GM12878 (cell line): ENCODE data around the gene AURKAIP1. TPM values are rescaled to one million over a fixed set of nuclear protein-coding genes. Genes with fewer than 3 reads are reported as not detected.

ENCODE experiments used
- ATAC-seq: fragments of 200-7000 bp; cut with Tn5 transposase; 3 replicates; pipeline ENCODE4 v1.9.1; 2020; ENCODE audit warnings: mild to moderate bottlenecking, moderate library complexity
- BruUV-seq: library from RNA; stranded (reverse); fragments of 400-500 nt; replicated peaks from 2 replicates; lab custom pipeline; 2021; lab: Mats Ljungman, UMichigan
- CTCF ChIA-PET: fragments of 300-600 bp; sonication (Branson Sonifier 250); formaldehyde crosslinking; extraction: SDS; loops from one replicate; lab custom pipeline; 2021; ENCODE audit warnings: inconsistent platforms; lab: Yijun Ruan, JAX
- POLR2A ChIA-PET: fragments of 350-600 bp; formaldehyde crosslinking; extraction: SDS; loops from one replicate; lab custom pipeline; 2021; ENCODE audit warnings: inconsistent platforms; lab: Charles Lee
- RAD21 ChIA-PET: fragments of 300-600 bp; sonication (Branson Sonifier 250); formaldehyde crosslinking; loops from one replicate; lab custom pipeline; 2023; ENCODE audit warnings: antibody characterized with exemption; ENCODE audit not compliant: unreplicated experiment; lab: Charles Lee
- SMC1A ChIA-PET: fragments of 300-600 bp; sonication (Branson Sonifier 250); formaldehyde crosslinking; loops from one replicate; lab custom pipeline; 2023; ENCODE audit not compliant: unreplicated experiment, uncharacterized antibody; lab: Charles Lee
- DNase-seq: peaks from one replicate; pipeline ENCODE4 v3.0.0-alpha.2; 2011; ENCODE audit warnings: low read depth, low spot score
- FAIRE-seq: peaks from 3 replicates; lab custom pipeline; 2011; peaks lifted over from hg19 to GRCh38; lab: Jason Lieb, UNC
- H2AFZ ChIP-seq: 2 replicates; pipeline ENCODE4 v1.6.0; 2011; ENCODE audit warnings: low read depth, low read length, control low read depth; ENCODE audit not compliant: control insufficient read depth
- H3K27ac ChIP-seq: 2 replicates; pipeline ENCODE4 v1.5.1; 2011; ENCODE audit warnings: control low read depth; ENCODE audit not compliant: control insufficient read depth, insufficient read depth
- H3K27me3 ChIP-seq, 2 experiments: replicated peaks in 1 of 2; 2 replicates each; pipeline versions ENCODE4 v1.6.0 to v1.6.1; 2011; ENCODE audit warnings: low read length in 1 of 2; ENCODE audit not compliant: control insufficient read depth in 2 of 2, insufficient read depth in 2 of 2
- H3K36me3 ChIP-seq, 2 experiments: 2 replicates each; pipeline ENCODE4 v1.5.1; 2011; ENCODE audit warnings: low read length in 1 of 2; ENCODE audit not compliant: control insufficient read depth in 2 of 2, insufficient read depth in 2 of 2
- H3K4me1 ChIP-seq: 2 replicates; pipeline ENCODE4 v1.6.1; 2011; ENCODE audit warnings: mild to moderate bottlenecking, low read length, moderate library complexity, mixed read lengths; ENCODE audit not compliant: control insufficient read depth, insufficient read depth
- H3K4me2 ChIP-seq: 2 replicates; pipeline ENCODE4 v1.6.0; 2011; ENCODE audit warnings: control low read depth; ENCODE audit not compliant: control insufficient read depth, insufficient read depth
- H3K4me3 ChIP-seq: fragments of 200-600 bp; sonication (generic); 2 replicates; pipeline ENCODE4 v1.5.1; 2016
- H3K79me2 ChIP-seq: 2 replicates; pipeline ENCODE4 v1.6.0; 2011; ENCODE audit warnings: low read length; ENCODE audit not compliant: control insufficient read depth, insufficient read depth
- H3K9ac ChIP-seq: 2 replicates; pipeline ENCODE4 v1.8.0; 2011; ENCODE audit warnings: low read length, control low read depth, mixed read lengths; ENCODE audit not compliant: control insufficient read depth, insufficient read depth
- H3K9me3 ChIP-seq: replicated peaks from 3 replicates; pipeline ENCODE4 v1.5.1; 2011; ENCODE audit warnings: mild to moderate bottlenecking, low read length; ENCODE audit not compliant: control insufficient read depth, insufficient read depth
- H4K20me1 ChIP-seq: 2 replicates; pipeline ENCODE4 v1.6.0; 2011; ENCODE audit not compliant: control insufficient read depth, insufficient read depth
- ATF3 ChIP-seq: IDR thresholded peaks from 2 replicates; pipeline ENCODE4 v1.6.1; 2011; ENCODE audit warnings: low read depth, mild to moderate bottlenecking, low read length, moderate library complexity, borderline replicate concordance; ENCODE audit errors: extremely low read depth
- CBFB ChIP-seq: IDR thresholded peaks from 2 replicates; pipeline ENCODE4 v1.6.1; 2016; ENCODE audit warnings: antibody characterized with exemption, low read depth
- EED ChIP-seq: sonication (generic); IDR thresholded peaks from 2 replicates; pipeline ENCODE4 v1.6.1; 2016; ENCODE audit warnings: antibody characterized with exemption, low read depth
- IKZF2 ChIP-seq, 2 experiments: fragments of 450-650 bp; IDR thresholded peaks; 2 replicates each; pipeline ENCODE4 v1.6.1; 2017; ENCODE audit warnings: mild to moderate bottlenecking in 2 of 2, moderate library complexity in 2 of 2
- IRF3 ChIP-seq: fragments of 450-650 bp; IDR thresholded peaks from 2 replicates; pipeline ENCODE4 v1.6.1; 2014; ENCODE audit warnings: mild to moderate bottlenecking
- LARP7 ChIP-seq: fragments of 450-650 bp; IDR thresholded peaks from 2 replicates; pipeline ENCODE4 v1.6.1; 2017; ENCODE audit warnings: mild to moderate bottlenecking
- MLLT1 ChIP-seq: fragments of 450-650 bp; IDR thresholded peaks from 2 replicates; pipeline ENCODE4 v1.6.1; 2016; ENCODE audit warnings: mild to moderate bottlenecking
- NFIC ChIP-seq: IDR thresholded peaks from 2 replicates; pipeline ENCODE4 v1.6.1; 2012; ENCODE audit warnings: low read depth, mild to moderate bottlenecking, inconsistent platforms, low read length, moderate library complexity
- NFYB ChIP-seq: IDR thresholded peaks from 2 replicates; pipeline ENCODE4 v1.6.1; 2011; ENCODE audit warnings: low read depth, mild to moderate bottlenecking, low read length, improper control_type of control experiment, moderate library complexity; ENCODE audit not compliant: insufficient read depth
- NR2C2 ChIP-seq: IDR thresholded peaks from 2 replicates; pipeline ENCODE4 v1.6.1; 2011; ENCODE audit warnings: borderline replicate concordance, low read depth; ENCODE audit not compliant: control insufficient read depth, insufficient read length
- RELB ChIP-seq: fragments of 450-650 bp; IDR thresholded peaks from 2 replicates; pipeline ENCODE4 v1.6.1; 2017; ENCODE audit warnings: low read depth, mild to moderate bottlenecking, moderate library complexity
- ZNF687 ChIP-seq: fragments of 450-650 bp; IDR thresholded peaks from 2 replicates; pipeline ENCODE4 v1.6.1; 2017; ENCODE audit warnings: mild to moderate bottlenecking, moderate library complexity
- ZZZ3 ChIP-seq: IDR thresholded peaks from 2 replicates; pipeline ENCODE4 v1.6.1; 2011; ENCODE audit warnings: low read depth; ENCODE audit not compliant: control insufficient read depth, insufficient read length
- WGBS: methylation state at CpG from one replicate; pipeline ENCODE4 v1.1.6; 2016; ENCODE audit warnings: low lambda C conversion rate; ENCODE audit not compliant: insufficient replicate concordance, insufficient coverage; ENCODE audit errors: missing lambda C conversion rate; 5-methylcytosine and 5-hydroxymethylcytosine counted together
- in situ Hi-C: fragments of 300-500 bp; cut with MboI; formaldehyde crosslinking; loops from 9 replicates; pipeline ENCODE4 v1.14.3; 2018; ENCODE audit warnings: mixed read lengths
- intact Hi-C: fragments of 100-400 bp; cut with micrococcal nuclease; formaldehyde crosslinking; loops from one replicate; pipeline ENCODE4 v1.14.2; 2022; ENCODE audit not compliant: unreplicated experiment
- polyA plus RNA-seq, 11 experiments: library from polyadenylated mRNA; depleted of rRNA in 4 of 11; unstranded in 6 of 11; stranded (reverse) in 5 of 11; fragments of >200 nt; fragmentation: Nextera tagmentation in 4 of 11; fragmentation: Illumina TruSeq in 1 of 11; extraction: Ambion mirVana in 4 of 11; extraction: Trizol in 1 of 11; gene quantifications; 1 replicate in 1 of 11; 2 replicates in 10 of 11; pipeline versions ENCODE4 v1.2.1 to v1.2.3, GENCODE V29; 2011 to 2016; ENCODE audit warnings: inconsistent platforms in 2 of 11, missing spikeins in 2 of 11, low read depth in 1 of 11
- total RNA-seq, 4 experiments: library from RNA; depleted of rRNA in 3 of 4; stranded (reverse); fragments of >200 nt in 3 of 4; fragmentation: Illumina TruSeq in 1 of 4; extraction: Trizol in 1 of 4; gene quantifications; 2 replicates each; pipeline versions ENCODE4 v1.2.1 to v1.2.3, GENCODE V29; 2013 to 2021

AURKAIP1 gene
- total and polyA plus RNA-seq, 10 of the 15 experiments (the other 5 are each of a cell fraction or from before 2014, with no cell fraction given), result 6.5 to 366 (median 120) TPM

- H3K79me2 ChIP-seq, result no peaks in the 10 kb centered on the region
- DNase-seq (no peak), ATAC-seq (peak; percentile 10; the same call in 1 of the 3 replicates), FAIRE-seq (peak; percentile 52)
- in situ Hi-C loops (no loop called here), intact Hi-C loops (no loop called here)
- no peak overlapping the region for H3K4me3 ChIP-seq
- POLR2A ChIA-PET, result interaction anchor here (0.8 kb wide), 1 partner anchor 14 kb away, joined by 3 read pairs; no protein-coding TSS in a partner anchor
- no peaks in the 10 kb centered on the region for H3K36me3 ChIP-seq
- no peaks in the 10 kb centered on the region for H3K27me3 ChIP-seq
- no peaks in the 10 kb centered on the region for H4K20me1 ChIP-seq
- peak overlapping the region; percentile 66 for H3K27ac ChIP-seq
- H3K4me2 ChIP-seq, result peak overlapping the region; percentile 79
- 53% methylated on average over 26 of the region's 26 CpGs for WGBS
- peak overlapping the region; percentile 56; the same call in 1 of the 2 replicates for H3K9ac ChIP-seq
- SMC1A ChIA-PET, result interaction anchor here (1.2 kb wide), 1 partner anchor 11 kb away, joined by 3 read pairs; no protein-coding TSS in a partner anchor
- TF ChIP-seq NR2C2 (no peak), RELB (no peak), ZZZ3 (no peak), EED (no peak), NFIC (no peak), NFYB (no peak), LARP7 (0 out of 2 replicates have a peak, but pooled peaks have one; percentile 22), IKZF2 (IDR thresholded peaks at IDR 0.05) (no peak), ATF3 (no peak), ZNF687 (peak; percentile 89), IRF3 (no peak), CBFB (no peak), MLLT1 (peak; percentile 52; the same call in 1 of the 2 replicates)
- peaks cover 25% of the 10 kb centered on the region for H3K4me1 ChIP-seq
- CTCF ChIA-PET, result no interaction called here
- TSS peak; percentile 63 for BruUV-seq
- H3K9me3 ChIP-seq, result no peaks in the 10 kb centered on the region; the same call in 2 of the 3 replicates
- RAD21 ChIA-PET, result no interaction called here
- peak overlapping the region; percentile 82 for H2AFZ ChIP-seq
Observed at GRCh38 chr1:1418464-1419362, 43.7 kb upstream of the AURKAIP1 start.
